Right lung (tissue), 5 donors: ENCODE results near the gene ANGPTL8. TPM values are rescaled to one million over a fixed set of nuclear protein-coding genes. Genes with fewer than 3 reads are reported as not detected.

Source experiments
- DNase-seq, 2 donors: peaks; one replicate each; pipeline ENCODE4 v3.0.0-alpha.2; 2013
- polyA plus RNA-seq, 5 donors: library from polyadenylated mRNA; unstranded; fragments of 120-200 nt; gene quantifications; one replicate each; pipeline versions ENCODE4 v1.2.1 to v1.2.3, GENCODE V29; 2013; ENCODE audit warnings: inconsistent platforms in 1 of 5, low replicate concordance in 1 of 5; ENCODE audit not compliant: insufficient read length in 5 of 5, insufficient read depth in 1 of 5

Gene ANGPTL8
- polyA plus RNA-seq, 5 donors, result 0.41 to 1.2 (median 0.81) TPM

DNA sequence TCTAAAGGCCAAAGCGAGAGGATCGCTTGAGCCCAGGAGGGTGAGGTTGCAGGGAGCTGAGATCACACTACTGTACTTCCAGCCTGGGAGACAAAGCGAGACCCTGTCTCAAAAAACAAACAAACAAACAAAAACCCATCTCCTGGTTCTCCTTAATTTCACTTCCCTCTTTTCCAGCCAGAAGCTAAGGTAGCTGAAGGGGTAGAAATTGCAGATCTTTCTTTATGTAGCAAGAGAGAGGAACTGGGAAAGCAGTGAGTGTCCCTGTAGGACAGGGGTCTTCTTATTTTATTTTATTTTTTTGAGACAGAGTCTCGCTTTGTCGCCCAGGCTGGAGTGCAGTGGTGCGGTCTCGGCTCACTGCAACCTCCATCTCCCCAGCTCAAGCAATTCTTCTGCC is 52.0 kb downstream of the ANGPTL8 start:
- DNase-seq, result no peak

Other genes with a start within 250 kb of the ANGPTL8 start
- gene LDLR, start 150.2 kb upstream of the ANGPTL8 start, polyA plus RNA-seq, result 10 to 100 TPM; 11.1 to 39.2 (median 23.0) TPM
- 10 to 100 TPM; 15.4 to 34.8 (median 24.9) TPM for gene SPC24, start 83.8 kb upstream of the ANGPTL8 start, polyA plus RNA-seq
- 100 to 1,000 TPM; 218 to 306 (median 249) TPM for gene KANK2, start 42.1 kb upstream of the ANGPTL8 start, polyA plus RNA-seq
- gene DOCK6, start 22.9 kb downstream of the ANGPTL8 start, polyA plus RNA-seq, result 10 to 100 TPM; 55.4 to 95.2 (median 77.7) TPM
- under 1 TPM in 1 of 5 donors, not detected in 4; 0.17 TPM for gene TSPAN16, start 56.5 kb downstream of the ANGPTL8 start, polyA plus RNA-seq
- gene RAB3D, start 100.0 kb downstream of the ANGPTL8 start, polyA plus RNA-seq, result 10 to 100 TPM; 13.6 to 22.3 (median 16.6) TPM
- 10 to 100 TPM; 66.0 to 99.0 (median 79.6) TPM for gene TMEM205, start 106.6 kb downstream of the ANGPTL8 start, polyA plus RNA-seq
- gene CCDC159, start 106.9 kb downstream of the ANGPTL8 start, polyA plus RNA-seq, result 10 to 100 TPM; 34.9 to 52.9 (median 45.6) TPM
- gene PLPPR2, start 115.8 kb downstream of the ANGPTL8 start, polyA plus RNA-seq, result 10 to 100 TPM; 16.2 to 32.3 (median 22.1) TPM
- gene SWSAP1, start 135.0 kb downstream of the ANGPTL8 start, polyA plus RNA-seq, result 1 to 10 TPM; 2.0 to 3.5 (median 2.2) TPM
- gene EPOR, start 144.7 kb downstream of the ANGPTL8 start, polyA plus RNA-seq, result 10 to 100 TPM; 22.1 to 32.5 (median 27.2) TPM
- gene RGL3, start 179.7 kb downstream of the ANGPTL8 start, polyA plus RNA-seq, result 10 to 100 TPM; 39.4 to 57.9 (median 50.5) TPM
- gene ODAD3, start 195.5 kb downstream of the ANGPTL8 start, polyA plus RNA-seq, result 1 to 10 TPM in 4 of 5 donors, under 1 TPM in 1; 0.59 to 2.5 (median 2.4) TPM
- gene PRKCSH, start 196.0 kb downstream of the ANGPTL8 start, polyA plus RNA-seq, result 100 to 1,000 TPM; 223 to 345 (median 265) TPM
- gene ELAVL3, start 241.4 kb downstream of the ANGPTL8 start, polyA plus RNA-seq, result under 1 TPM in 4 of 5 donors, not detected in 1; 0.05 to 0.19 (median 0.11) TPM